ENCODE results near the gene PIP4P1.
A peak's percentile ranks its signal among the peaks of the same experiment; 100 is the strongest.
"Not testable (repeated sequence)": the region's sequence is repeated elsewhere in the genome, so short reads cannot be mapped to it uniquely, and the experiment has no call there.

The PIP4P1 gene

DNA sequence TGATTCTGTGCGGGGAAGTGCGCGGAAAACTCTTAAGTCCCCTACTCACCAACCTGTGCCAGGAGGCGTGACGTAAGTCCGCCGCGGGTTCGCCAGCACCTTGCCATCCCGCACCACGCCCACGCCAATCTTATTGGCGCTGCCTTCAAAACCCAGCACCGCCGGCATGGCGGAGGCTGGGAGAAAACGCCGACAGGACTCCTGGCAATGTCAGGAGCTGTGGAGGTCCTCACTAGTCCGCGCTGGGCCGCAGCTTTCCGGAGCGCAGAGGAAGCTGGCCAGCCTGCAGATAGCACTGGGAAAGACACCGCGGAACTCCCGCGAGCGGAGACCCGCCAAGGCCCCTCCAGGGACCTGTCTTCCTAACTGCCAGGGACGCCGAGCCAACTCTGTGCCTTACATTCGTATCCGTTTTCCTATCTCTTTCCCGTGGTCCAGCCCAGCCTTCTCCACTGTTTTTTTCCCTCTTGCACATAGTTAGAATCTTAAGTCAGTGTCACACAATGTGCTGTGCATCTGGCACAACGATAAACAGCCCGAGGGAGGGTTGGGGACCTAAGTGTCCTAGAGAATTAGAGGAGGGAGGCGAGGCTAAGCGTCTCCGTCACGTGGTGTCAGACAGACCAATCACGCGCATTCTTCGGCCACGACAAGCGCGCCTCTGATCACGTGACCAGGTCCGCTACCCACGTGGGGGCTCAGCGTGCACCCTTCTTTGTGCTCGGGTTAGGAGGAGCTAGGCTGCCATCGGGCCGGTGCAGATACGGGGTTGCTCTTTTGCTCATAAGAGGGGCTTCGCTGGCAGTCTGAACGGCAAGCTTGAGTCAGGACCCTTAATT is 6.5 kb downstream of the PIP4P1 start, which contains the start of the genes APEX1 and OSGEP:
Gene APEX1, plus strand, starts transcription at position 711 of the 839 bp plus-strand sequence. CDS start 420 bp downstream, outside the sequence.
Gene OSGEP, minus strand, starts transcription at position 297 of the 839 bp plus-strand sequence. Its CDS starts 129 bp downstream, at position 168.
- TF ChIP-seq, protein P1, sequence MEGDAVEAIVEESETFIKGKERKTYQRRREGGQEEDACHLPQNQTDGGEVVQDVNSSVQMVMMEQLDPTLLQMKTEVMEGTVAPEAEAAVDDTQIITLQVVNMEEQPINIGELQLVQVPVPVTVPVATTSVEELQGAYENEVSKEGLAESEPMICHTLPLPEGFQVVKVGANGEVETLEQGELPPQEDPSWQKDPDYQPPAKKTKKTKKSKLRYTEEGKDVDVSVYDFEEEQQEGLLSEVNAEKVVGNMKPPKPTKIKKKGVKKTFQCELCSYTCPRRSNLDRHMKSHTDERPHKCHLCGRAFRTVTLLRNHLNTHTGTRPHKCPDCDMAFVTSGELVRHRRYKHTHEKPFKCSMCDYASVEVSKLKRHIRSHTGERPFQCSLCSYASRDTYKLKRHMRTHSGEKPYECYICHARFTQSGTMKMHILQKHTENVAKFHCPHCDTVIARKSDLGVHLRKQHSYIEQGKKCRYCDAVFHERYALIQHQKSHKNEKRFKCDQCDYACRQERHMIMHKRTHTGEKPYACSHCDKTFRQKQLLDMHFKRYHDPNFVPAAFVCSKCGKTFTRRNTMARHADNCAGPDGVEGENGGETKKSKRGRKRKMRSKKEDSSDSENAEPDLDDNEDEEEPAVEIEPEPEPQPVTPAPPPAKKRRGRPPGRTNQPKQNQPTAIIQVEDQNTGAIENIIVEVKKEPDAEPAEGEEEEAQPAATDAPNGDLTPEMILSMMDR (conservative IDR thresholded peaks at IDR 0.05; ENCODE audit: low read depth), result no peak
- H3K27ac ChIP-seq, result peak within 1 kb of the TSS; percentile 98
- POLR2A ChIA-PET (ENCODE audit: low non-redundant PET), result interaction anchor here (1.1 to 2.2 kb wide), 3 partner anchors 15 to 111 kb away, joined by 3 to 9 read pairs (median 5); partner anchors contain the start of genes PARP2, PNP and TEP1
- CTCF ChIA-PET, result interaction anchor here (0.6 to 1.3 kb wide), 2 partner anchors 168 to 517 kb away, joined by 4 read pairs; no protein-coding TSS in a partner anchor
- peak; percentile 99 for DNase-seq (ENCODE audit: low spot score)

DNA sequence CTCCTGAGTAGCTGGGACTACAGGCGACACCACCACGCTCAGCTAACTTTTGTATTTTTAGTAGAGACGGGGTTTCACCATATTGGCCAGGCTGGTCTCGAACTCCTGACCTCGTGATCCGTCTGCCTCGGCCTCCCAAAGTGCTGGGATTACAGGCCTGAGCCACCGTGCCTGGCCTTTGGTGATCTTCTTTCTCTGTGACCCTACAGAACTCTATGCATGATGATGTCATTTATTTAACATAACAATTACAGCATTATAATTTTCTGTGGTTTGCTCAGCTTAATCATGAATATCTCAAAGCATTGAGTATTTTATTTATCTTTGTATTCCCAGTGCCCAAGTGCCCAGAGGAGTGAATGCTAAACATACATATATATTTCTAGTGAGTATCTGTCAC is 8.4 kb downstream of the PIP4P1 start:
- CTCF ChIA-PET; H3K27ac ChIP-seq; POLR2A ChIA-PET (ENCODE audit: low non-redundant PET); DNase-seq (ENCODE audit: low spot score): not testable (repeated sequence)

DNA sequence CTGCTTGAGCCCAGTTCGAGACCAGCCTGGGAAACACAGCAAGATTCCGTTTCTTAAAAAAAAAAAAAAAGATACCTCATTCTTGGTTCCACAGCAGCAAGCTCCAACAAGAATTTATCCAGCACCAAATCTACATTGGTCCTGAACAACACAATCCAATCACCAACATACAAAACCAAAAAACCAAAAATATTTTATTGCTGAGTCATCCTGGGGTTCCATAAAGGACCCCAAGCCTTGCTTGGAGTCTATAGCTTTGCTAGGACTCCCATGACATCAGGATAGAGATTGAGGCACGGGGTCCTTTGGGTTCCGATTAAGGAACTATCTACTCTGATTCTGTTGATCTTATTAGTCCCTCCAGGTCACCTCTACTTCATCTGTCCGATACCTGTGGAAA is 14.3 kb downstream of the PIP4P1 start:
- ChIA-PET POLR2A (ENCODE audit: low non-redundant PET) (no interaction called here), CTCF (no interaction called here)
- DNase-seq (ENCODE audit: low spot score), result no peak
- TF ChIP-seq, protein P1 (conservative IDR thresholded peaks at IDR 0.05; ENCODE audit: low read depth), result no peak
- no peak overlapping the region for H3K27ac ChIP-seq

DNA sequence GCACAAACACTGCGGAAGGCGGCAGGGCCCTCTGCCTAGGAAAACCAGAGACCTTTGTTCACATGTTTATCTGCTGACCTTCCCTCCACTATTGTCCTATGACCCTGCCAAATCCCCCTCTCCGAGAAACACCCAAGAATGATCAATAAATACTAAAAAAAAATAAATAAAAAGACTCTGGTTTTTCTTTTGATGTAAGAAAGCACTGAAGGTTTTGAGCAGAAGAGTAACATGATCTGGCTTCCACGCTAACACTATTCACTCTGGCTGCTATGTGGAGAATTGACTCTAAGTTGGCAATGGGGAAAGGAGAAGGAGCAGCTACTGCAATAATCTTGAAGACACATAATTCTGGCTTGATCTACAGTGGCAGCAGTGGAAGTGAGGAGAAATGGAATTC is 17.6 kb downstream of the PIP4P1 start:
- DNase-seq (ENCODE audit: low spot score); H3K27ac ChIP-seq; CTCF ChIA-PET; POLR2A ChIA-PET (ENCODE audit: low non-redundant PET): not testable (repeated sequence)

DNA sequence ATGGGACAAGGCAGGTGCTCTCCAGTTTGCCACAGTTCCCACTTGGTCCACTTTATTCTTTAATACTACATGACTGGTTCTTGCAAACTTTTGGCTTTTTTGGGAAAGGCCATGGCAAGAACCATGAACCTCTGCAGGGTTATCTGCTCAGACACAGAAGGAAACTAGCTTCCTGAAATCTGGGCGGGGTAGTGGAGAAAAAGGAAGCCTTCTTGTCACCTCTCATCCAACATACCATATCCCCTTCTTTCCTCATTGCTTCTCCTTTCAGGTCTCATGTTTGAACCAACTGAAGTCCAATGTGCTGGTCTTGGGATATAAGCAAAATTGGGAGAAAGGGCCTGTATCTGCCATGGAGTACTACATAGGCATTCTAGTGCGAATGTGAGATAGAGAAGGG is 19.8 kb downstream of the PIP4P1 start:
- H3K27ac ChIP-seq, result no peak overlapping the region
- POLR2A ChIA-PET (ENCODE audit: low non-redundant PET), result no interaction called here

DNA sequence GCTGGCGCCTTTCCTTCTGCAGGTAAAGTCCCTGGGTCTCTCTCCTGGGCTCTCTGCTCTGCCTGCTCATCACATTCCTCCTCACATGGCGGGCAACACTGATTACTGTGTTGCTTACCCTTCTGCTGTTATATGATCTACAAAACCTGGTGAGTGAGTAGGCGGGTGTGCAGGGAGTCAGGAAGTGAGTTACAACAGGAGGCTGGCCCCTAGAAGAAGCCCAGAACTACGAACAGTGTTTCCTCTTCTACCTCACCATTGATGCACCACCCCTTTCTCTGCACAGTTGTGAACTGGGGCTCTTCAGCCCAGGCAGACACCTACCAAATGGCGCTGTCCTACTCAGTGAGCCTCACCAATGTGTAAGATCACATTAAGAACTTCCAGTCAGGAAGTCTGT is 20.4 kb downstream of the PIP4P1 start:
- TF ChIP-seq, protein P1 (conservative IDR thresholded peaks at IDR 0.05; ENCODE audit: low read depth), result no peak
- H3K27ac ChIP-seq, result no peak overlapping the region
- DNase-seq (ENCODE audit: low spot score), result no peak
- POLR2A ChIA-PET (ENCODE audit: low non-redundant PET), result no interaction called here
- CTCF ChIA-PET, result interaction anchor here (1.0 kb wide), 1 partner anchor 25 kb away, joined by 3 read pairs; no protein-coding TSS in a partner anchor

More for the DNA sequence above, 19.8 kb downstream of the PIP4P1 start:
- TF ChIP-seq, protein P1 (conservative IDR thresholded peaks at IDR 0.05; ENCODE audit: low read depth), result no peak
- CTCF ChIA-PET, result no interaction called here
- DNase-seq (ENCODE audit: low spot score), result no peak

DNA sequence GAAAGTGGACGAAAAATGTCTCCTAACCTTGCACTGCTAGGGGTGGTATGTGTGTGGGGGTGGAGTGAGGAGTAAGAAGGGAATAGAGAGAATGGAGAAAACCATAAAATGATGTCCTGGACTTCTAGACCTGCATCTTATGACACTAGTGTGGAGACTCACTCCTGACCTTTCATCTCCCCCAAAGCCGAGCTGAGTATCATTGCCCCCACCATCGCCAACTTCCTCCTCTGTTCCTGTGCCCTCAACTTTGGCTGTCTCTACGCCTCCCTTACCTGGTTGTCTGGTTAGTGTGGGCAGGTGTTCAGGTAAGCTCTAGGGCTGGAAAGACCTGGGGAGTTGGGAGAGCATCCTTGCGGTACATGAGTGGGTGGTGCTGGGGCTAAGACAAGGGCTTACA is 20.8 kb downstream of the PIP4P1 start:
- CTCF ChIA-PET, result interaction anchor here (0.7 to 1.0 kb wide), 2 partner anchors 25 to 39 kb away, joined by 3 read pairs; no protein-coding TSS in a partner anchor
- DNase-seq (ENCODE audit: low spot score), result no peak
- H3K27ac ChIP-seq, result no peak overlapping the region
- POLR2A ChIA-PET (ENCODE audit: low non-redundant PET), result no interaction called here
- TF ChIP-seq, protein P1 (conservative IDR thresholded peaks at IDR 0.05; ENCODE audit: low read depth), result no peak

All from RWPE1 (cell line).